HG02943 (cell line): ENCODE data around the gene PAEP.

Source experiments
- ATAC-seq: cut with Tn5 transposase; IDR thresholded peaks from one replicate; pipeline ENCODE4 v1.9.1; 2021; ENCODE audit warnings: mild to moderate bottlenecking, low read depth, moderate library complexity; ENCODE audit not compliant: unreplicated experiment

The PAEP gene

GRCh38 chr9:135612437-135612836 lies 50.9 kb downstream of the PAEP start:
- no peak for ATAC-seq

- ATAC-seq, result no peak
Observed at GRCh38 chr9:135612981-135613910, 51.7 kb downstream of the PAEP start.

DNA sequence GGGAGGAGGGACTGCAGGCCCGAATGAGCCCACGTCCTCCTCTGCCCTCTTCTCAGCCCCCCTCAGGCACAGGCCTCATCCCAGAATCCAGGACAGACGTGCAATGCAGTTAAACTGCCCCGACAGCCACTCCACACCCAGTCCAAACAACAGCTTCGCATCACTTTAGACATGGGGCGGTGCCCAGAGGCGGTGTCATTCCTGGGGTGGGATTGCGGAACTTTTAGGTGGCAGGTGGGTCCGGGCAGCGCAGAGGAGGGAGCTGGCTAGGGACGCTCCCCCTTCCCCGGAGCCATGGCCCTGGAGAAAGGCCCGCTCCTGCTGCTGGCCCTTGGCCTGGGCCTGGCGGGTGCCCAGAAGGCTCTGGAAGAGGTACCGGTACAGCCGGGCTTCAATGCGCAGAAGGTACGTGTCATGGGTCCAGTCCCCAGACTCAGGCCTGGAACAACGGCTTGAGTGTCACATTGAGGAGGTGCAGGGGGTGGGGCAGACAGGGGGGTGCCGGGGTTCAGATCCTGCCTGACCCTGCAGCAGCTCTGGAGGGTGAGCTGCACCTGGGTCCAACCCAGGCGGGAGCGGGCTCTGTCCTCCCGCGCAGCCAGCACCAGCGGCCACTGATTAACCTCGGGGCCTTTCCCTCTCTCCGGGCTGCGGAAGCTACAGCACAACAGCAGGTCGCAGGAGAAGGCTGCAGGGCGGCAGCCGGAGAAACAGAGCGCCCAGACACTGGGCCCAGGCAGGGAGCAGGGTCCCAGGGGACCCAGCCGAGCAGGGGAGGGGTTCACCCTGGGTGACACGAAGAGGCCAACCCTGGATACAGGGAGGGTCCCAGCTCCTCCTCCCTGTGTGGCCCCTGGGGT lies 52.6 kb downstream of the PAEP start:
- no peak for ATAC-seq

DNA sequence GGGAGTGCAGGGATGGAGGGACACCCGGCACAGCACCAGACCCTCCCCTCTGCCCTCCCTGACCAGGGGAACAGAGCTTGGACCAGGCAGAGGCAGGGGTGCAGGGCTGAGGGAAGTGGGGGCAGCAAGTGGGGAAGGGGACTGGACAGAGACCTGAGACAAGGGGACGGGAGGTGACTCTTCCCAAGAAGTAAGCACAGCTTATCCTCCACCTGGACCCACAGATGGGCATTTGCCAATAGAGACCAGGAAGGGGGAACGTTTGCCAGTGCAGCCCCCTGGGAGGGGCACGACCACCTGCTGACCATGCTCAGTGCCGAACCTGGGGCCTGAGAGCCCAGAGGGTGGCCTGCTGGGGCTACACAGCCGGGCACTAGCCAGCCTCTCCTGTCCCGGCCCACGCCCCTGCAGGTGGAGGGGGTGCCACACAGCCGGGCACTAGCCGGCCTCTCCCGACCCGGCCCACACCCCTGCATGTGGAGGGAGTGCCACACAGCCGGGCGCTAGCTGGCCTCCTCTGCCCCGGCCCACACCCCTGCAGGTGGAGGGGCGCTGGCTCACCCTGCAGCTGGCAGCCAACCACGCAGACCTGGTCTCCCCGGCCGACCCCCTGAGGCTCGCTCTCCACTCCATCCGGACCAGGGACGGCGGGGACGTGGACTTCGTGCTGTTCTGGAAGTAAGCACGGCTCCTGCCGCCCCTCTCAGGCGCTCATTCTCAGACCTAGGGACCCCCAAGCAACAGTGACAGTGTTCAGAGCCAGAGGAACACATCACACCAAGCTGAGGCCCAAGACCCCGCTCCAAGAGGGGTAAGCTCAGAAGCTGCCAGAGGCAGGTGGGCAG lies 53.5 kb downstream of the PAEP start:
- ATAC-seq, result no peak

GRCh38 chr9:135615666-135616618 lies 54.4 kb downstream of the PAEP start:
- ATAC-seq, result no peak
